ENCODE results near the gene ACOXL. TPM values are rescaled to one million over a fixed set of nuclear protein-coding genes. Genes with fewer than 3 reads are reported as not detected.

Gene ACOXL
- total RNA-seq, 2 experiments from 2014 or later = not detected

DNA sequence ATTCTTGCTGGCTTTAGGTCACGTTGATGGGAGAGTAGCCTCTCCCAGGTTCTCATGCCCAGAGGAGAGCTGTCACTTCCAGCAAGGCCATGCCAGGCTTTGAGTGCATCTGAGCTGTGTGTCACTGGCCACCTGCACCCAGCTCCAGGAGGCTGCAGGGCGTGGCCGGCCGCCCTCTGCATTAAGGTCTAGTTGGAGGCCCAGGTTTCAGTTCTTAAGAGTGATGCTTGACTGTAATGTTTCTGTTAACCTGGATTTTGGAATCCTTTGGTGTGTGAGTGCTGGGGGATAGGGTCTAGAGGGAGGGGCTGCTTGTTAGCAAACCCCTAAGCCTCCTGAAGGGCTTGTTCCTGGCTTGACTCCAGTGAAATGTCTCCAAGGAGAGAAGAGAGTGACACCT lies 140.1 kb downstream of the ACOXL start:
- Mint-ChIP-seq H3K4me3 (no peak overlapping the region), H3K4me1 (ENCODE audit: low read depth) (peaks cover 13% of the 10 kb centered on the region), H3K27me3 (ENCODE audit: low read depth) (peaks cover 43% of the 10 kb centered on the region), H3K36me3 (ENCODE audit: low read depth) (no peaks in the 10 kb centered on the region), H3K9me3 (no peaks in the 10 kb centered on the region), H3K27ac (no peak overlapping the region)
- no peak for DNase-seq
- intact Hi-C loops (cut with micrococcal nuclease) = no loop called here
- CTCF ChIA-PET = interaction anchor here (1.2 kb wide), 1 partner anchor 61 kb away, joined by 5 read pairs; no protein-coding TSS in a partner anchor

DNA sequence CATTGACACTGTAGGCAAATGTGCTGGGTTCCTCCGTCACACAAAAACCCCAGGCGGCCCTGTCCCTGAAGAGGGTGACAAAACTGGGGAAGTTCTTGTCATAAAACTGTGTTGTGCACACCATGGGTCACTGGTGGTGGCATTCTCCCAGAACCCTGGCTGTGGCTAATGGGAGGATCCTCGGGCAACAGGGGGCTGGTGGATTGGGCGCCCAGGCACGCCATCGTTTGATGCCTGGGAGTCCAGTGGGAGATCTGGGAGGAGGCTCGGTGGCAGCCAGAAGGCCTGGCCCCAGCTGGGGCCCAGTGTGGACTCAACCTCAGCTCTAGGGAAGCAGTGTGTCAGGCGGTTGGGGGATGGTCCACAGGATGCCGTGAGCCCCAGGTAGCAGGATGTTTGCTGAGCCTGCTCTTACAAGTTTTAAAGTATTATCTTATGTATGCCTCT lies 140.7 kb downstream of the ACOXL start:
- CTCF ChIA-PET = no interaction called here
- peak; percentile 18 for DNase-seq
- Mint-ChIP-seq H3K27me3 (ENCODE audit: low read depth) (peaks cover 44% of the 10 kb centered on the region), H3K36me3 (ENCODE audit: low read depth) (peaks cover 2% of the 10 kb centered on the region), H3K27ac (no peak overlapping the region), H3K9me3 (peaks cover 1% of the 10 kb centered on the region), H3K4me1 (ENCODE audit: low read depth) (peaks cover 13% of the 10 kb centered on the region), H3K4me3 (no peak overlapping the region)
- intact Hi-C loops (cut with micrococcal nuclease) = no loop called here

DNA sequence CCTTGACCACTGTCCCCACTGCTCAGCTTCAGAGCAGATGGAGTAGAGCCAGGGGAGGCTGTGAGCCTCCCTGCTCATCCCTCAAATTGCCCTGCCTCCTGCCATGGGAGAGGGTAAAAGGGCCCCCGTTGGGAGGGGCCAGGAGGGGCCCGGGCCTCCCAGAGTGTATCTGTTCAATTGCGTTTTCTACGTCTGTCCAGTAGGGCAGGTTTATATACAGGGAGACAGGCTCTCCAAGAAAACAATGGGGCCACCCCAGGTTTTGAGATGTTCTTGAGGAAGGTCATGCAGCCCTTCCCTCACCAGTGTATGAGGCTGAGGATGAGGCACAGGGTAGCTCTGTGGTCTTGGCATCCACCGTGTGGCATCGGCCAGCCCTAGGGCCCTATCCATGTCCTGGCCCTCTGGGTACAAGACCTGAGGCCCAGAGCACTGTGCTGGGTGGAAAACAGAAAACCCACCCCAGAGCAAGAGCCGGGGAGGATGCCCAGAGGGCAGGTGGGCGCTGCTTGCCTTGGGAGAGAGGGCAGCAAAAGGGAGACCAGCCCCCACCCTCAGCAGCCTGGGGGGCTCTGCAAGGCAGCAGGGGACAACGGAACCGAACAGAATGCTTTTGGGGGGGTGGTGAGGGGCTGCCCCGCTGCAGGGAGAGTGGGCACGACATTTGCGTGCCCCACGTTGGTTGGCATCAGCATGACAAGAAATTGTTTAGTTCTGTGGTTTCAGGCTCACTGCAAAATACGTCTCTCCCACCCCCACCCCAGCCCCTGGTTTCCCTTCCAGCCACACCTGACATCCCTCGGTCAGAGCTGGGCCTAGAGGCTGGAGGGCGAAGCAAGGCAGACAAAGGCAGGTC lies 141.5 kb downstream of the ACOXL start:
- intact Hi-C loops (cut with micrococcal nuclease) = no loop called here

DNA sequence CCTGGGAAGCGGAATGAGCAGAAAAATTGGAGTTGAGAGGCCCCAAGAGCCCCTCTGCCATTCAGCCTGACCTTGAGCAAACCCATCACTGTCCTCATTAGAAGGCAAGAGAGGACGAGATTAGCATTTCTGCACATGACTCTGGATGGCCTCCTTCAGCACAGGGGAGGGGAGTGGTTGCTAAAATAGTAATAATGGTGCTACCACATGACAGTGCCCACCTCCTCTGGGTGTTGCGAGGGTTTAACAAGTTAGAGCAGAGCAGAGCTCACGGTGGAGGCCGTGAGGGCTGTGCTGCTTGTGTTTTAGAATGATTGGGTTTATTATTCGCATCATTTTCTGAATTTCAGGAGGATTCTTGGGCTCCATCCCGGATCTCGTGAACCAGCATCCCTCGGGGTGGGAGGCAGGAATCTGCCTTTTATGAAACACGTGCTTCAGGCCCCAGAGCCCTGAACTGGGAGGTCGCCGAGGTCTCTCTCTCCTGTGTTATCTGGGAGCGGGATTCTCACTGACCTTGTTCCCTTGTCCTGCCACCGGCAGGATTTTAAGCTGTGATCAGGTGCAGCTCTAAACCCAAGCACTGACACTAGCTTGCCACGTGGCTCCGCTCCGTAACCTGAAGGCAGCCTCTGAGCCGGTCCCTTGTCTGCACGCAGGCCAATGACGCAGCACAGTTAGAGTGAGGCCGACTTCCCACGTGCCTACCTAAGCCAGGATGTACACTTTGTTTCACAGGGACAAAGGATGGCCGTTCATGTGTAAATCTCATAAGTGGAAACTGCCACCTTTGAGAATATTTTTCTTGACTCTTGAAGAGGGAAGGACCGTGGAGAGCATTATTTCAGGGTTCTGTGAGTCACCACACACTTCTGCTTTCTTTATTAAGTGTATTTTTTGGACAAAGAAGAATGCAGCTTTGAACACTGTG lies 142.3 kb downstream of the ACOXL start:
- H3K9me3 Mint-ChIP-seq = peaks cover 3% of the 10 kb centered on the region

More for the DNA sequence above, 141.5 kb downstream of the ACOXL start:
- no peak for DNase-seq
- CTCF ChIA-PET = no interaction called here
- Mint-ChIP-seq H3K4me1 (ENCODE audit: low read depth) (peaks cover 13% of the 10 kb centered on the region), H3K27me3 (ENCODE audit: low read depth) (peaks cover 40% of the 10 kb centered on the region), H3K9me3 (peaks cover 3% of the 10 kb centered on the region), H3K27ac (no peak overlapping the region), H3K36me3 (ENCODE audit: low read depth) (peaks cover 4% of the 10 kb centered on the region), H3K4me3 (no peak overlapping the region)

GRCh38 chr2:110875384-110875725 lies 143.0 kb downstream of the ACOXL start:
- CTCF ChIA-PET = interaction anchor here (1.4 kb wide), 1 partner anchor 48 kb away, joined by 3 read pairs; no protein-coding TSS in a partner anchor
- Mint-ChIP-seq H3K4me1 (ENCODE audit: low read depth) (peaks cover 13% of the 10 kb centered on the region), H3K27me3 (ENCODE audit: low read depth) (peaks cover 32% of the 10 kb centered on the region), H3K9me3 (peaks cover 3% of the 10 kb centered on the region), H3K27ac (no peak overlapping the region), H3K36me3 (ENCODE audit: low read depth) (peaks cover 4% of the 10 kb centered on the region), H3K4me3 (no peak overlapping the region)
- intact Hi-C loops (cut with micrococcal nuclease) = no loop called here
- DNase-seq = no peak

More for the DNA sequence above, 142.3 kb downstream of the ACOXL start:
- peaks cover 4% of the 10 kb centered on the region for H3K36me3 Mint-ChIP-seq (ENCODE audit: low read depth)
- intact Hi-C loops (cut with micrococcal nuclease) = no loop called here
- H3K27ac Mint-ChIP-seq = no peak overlapping the region
- DNase-seq = no peak
- peaks cover 13% of the 10 kb centered on the region for H3K4me1 Mint-ChIP-seq (ENCODE audit: low read depth)
- CTCF ChIA-PET = interaction anchor here (1.4 kb wide), 1 partner anchor 48 kb away, joined by 3 read pairs; no protein-coding TSS in a partner anchor
- H3K4me3 Mint-ChIP-seq = no peak overlapping the region
- H3K27me3 Mint-ChIP-seq (ENCODE audit: low read depth) = peaks cover 33% of the 10 kb centered on the region

DNA sequence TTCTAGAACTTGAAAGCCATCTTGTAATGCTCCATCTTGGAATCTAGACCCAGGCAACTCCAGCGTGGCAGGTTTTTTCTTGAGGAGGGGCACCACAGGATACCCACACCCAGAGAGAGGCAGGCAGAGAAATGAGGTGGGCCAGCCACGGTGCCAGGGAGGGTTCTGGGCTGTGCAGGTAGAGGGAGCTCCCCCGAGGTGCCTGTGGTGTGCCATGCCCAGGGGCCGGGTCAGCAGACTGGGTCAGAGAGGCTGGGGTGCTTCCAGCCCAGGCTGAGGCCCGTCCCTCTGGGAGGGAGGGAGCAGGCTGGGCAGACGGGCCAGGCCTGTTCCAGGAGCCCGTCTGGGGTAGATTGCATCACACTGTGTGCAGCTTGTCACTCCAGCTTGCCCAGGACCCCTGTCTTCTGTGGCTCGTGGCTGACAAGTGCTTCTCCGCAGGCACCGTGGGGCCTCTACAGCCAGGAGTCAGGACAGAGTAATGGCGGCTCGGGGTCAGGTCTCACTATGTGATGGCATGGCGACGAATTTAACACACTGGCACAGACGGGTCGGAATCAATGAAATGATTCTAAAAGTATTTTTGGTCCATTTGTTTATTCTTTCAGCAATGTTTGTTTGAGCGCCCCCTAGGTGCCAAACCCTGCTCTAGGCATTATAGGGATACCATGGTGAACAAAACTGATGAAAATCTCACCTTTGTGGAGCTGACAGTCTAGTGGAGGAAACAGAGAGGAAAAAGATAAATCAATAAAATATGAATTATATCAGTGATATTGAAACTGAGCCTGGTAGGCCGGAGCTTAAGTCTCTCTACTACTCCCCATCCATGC lies 144.0 kb downstream of the ACOXL start:
- H3K27ac Mint-ChIP-seq = no peak overlapping the region
- peak; percentile 48 for DNase-seq
- H3K4me1 Mint-ChIP-seq (ENCODE audit: low read depth) = peaks cover 13% of the 10 kb centered on the region
- peaks cover 3% of the 10 kb centered on the region for H3K9me3 Mint-ChIP-seq
- intact Hi-C loops (cut with micrococcal nuclease) = no loop called here
- CTCF ChIA-PET = interaction anchor here (0.6 to 1.4 kb wide), 3 partner anchors 18 to 63 kb away, joined by 3 read pairs; no protein-coding TSS in a partner anchor
- H3K36me3 Mint-ChIP-seq (ENCODE audit: low read depth) = peaks cover 4% of the 10 kb centered on the region
- H3K27me3 Mint-ChIP-seq (ENCODE audit: low read depth) = peaks cover 28% of the 10 kb centered on the region
- no peak overlapping the region for H3K4me3 Mint-ChIP-seq

DNA sequence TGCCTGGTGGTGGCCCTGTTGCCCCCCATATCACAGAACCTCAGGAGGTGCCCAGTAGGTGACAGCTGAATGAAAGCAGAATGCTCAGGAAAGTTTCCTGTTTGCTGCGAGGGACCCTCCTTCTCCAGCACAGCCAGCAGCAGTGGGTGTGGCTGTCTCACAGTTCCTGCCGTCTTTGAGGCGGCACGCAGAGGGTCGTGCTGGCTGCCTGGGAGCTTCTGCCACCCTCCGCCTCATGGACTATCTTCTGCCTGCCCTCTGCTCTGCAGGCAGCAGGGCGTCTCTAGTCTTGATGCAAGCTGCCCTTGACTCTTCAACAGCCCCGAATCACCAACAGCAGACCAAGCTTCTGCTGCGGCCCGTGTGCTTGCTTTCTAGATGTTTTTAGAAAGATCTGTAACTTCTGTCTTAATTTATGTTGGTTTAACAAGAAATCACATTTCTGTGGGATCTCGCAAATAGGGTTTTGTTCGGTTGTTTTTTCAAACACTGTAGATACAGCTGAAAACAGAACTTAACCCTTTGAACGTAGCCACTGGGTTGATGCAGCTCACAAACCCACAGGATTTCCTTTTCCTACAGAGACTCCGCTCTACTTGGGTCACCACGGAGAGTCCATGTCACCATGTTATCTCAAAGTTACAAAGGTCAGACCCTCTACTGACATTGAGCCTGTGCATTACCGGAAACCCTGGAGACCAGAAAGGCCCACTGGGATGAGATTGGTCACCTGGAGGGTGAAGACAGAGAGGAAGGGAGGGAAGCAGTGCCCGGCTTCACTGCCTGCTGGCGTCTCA lies 144.9 kb downstream of the ACOXL start:
- peaks cover 32% of the 10 kb centered on the region for H3K27me3 Mint-ChIP-seq (ENCODE audit: low read depth)
- peaks cover 10% of the 10 kb centered on the region for H3K4me1 Mint-ChIP-seq (ENCODE audit: low read depth)
- DNase-seq = no peak
- no peak overlapping the region for H3K4me3 Mint-ChIP-seq
- H3K36me3 Mint-ChIP-seq (ENCODE audit: low read depth) = peaks cover 4% of the 10 kb centered on the region
- H3K27ac Mint-ChIP-seq = no peak overlapping the region
- intact Hi-C loops (cut with micrococcal nuclease) = no loop called here
- CTCF ChIA-PET = interaction anchor here (0.6 to 0.9 kb wide), 2 partner anchors 19 to 64 kb away, joined by 3 read pairs; no protein-coding TSS in a partner anchor
- H3K9me3 Mint-ChIP-seq = peaks cover 3% of the 10 kb centered on the region

GRCh38 chr2:110878150-110878549 lies 145.8 kb downstream of the ACOXL start:
- DNase-seq = no peak
- Mint-ChIP-seq H3K36me3 (ENCODE audit: low read depth) (peaks cover 4% of the 10 kb centered on the region), H3K27me3 (ENCODE audit: low read depth) (peaks cover 28% of the 10 kb centered on the region), H3K4me1 (ENCODE audit: low read depth) (peaks cover 8% of the 10 kb centered on the region), H3K4me3 (no peak overlapping the region), H3K27ac (no peak overlapping the region), H3K9me3 (peaks cover 3% of the 10 kb centered on the region)
- intact Hi-C loops (cut with micrococcal nuclease) = no loop called here
- CTCF ChIA-PET = interaction anchor here (1.1 kb wide), 1 partner anchor 25 kb away, joined by 4 read pairs; no protein-coding TSS in a partner anchor

DNA sequence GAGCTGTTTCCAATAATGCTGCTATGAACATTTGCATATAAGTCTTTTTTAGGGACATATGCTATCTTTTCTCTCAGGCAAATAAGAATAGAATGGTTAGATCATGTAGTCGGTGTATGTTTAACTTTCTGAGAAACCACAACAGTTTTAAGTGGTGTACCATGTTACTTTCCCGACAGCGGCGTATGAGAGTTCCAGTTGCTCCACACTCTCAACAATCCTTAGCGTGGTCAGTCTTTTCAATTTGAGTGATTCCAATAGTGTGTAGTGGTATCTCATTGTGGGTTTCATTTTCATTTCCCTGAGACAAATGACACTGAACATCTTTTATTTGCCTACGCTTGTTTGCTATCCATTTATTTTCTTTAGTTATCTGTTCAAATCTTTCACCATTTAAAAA lies 149.5 kb downstream of the ACOXL start:
- CTCF ChIA-PET = no interaction called here
- DNase-seq = no peak
- peaks cover 3% of the 10 kb centered on the region for H3K9me3 Mint-ChIP-seq
- peaks cover 25% of the 10 kb centered on the region for H3K27me3 Mint-ChIP-seq (ENCODE audit: low read depth)
- no peak overlapping the region for H3K27ac Mint-ChIP-seq
- H3K4me1 Mint-ChIP-seq (ENCODE audit: low read depth) = peaks cover 4% of the 10 kb centered on the region
- peaks cover 4% of the 10 kb centered on the region for H3K36me3 Mint-ChIP-seq (ENCODE audit: low read depth)
- intact Hi-C loops (cut with micrococcal nuclease) = no loop called here
- no peak overlapping the region for H3K4me3 Mint-ChIP-seq

DNA sequence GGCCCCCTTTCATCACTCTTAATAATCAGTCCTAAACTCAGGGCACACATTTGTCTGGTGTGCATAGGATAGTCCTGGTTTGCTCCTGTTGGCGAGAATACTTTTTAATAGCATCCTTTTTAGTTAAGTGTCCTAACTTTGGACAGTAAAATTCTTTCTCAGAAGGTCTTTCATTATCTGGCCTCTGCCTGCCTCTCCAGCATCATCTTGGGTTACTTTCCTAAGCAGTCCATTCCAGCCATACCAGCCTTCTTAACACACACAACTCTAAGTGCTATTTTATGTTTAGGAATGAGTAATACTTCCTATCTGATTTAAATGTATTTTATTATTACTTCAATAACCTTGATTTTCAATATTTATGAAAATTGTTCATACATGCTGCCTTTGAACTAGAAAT lies 151.0 kb downstream of the ACOXL start:
- Mint-ChIP-seq H3K9me3 (no peaks in the 10 kb centered on the region), H3K36me3 (ENCODE audit: low read depth) (no peaks in the 10 kb centered on the region), H3K4me1 (ENCODE audit: low read depth) (no peaks in the 10 kb centered on the region), H3K27me3 (ENCODE audit: low read depth) (peaks cover 14% of the 10 kb centered on the region), H3K4me3 (no peak overlapping the region), H3K27ac (no peak overlapping the region)
- intact Hi-C loops (cut with micrococcal nuclease) = no loop called here
- no peak for DNase-seq
- CTCF ChIA-PET = no interaction called here

DNA sequence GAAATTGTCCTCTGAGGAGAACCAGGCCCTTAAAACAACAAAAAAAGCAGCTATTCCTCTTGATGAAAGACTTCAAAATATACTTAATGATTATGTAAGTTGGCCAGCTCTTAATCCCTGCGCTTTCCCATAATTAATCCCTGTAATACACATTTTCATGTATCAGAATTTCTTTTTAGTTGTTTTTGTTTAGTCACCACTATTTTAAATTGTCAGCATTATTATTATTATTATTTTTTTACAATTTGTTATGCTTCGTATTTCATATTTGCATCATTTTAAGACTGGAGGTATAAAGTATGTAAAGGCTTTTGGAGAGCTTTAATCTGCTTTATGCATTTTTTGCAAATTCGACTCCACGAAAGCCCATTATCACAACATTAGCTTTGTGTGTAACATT lies 152.9 kb downstream of the ACOXL start:
- H3K4me3 Mint-ChIP-seq = no peak overlapping the region
- no peak overlapping the region for H3K27ac Mint-ChIP-seq
- no peak for DNase-seq
- no peaks in the 10 kb centered on the region for H3K36me3 Mint-ChIP-seq (ENCODE audit: low read depth)
- CTCF ChIA-PET = interaction anchor here (1.5 kb wide), 1 partner anchor 32 kb away, joined by 3 read pairs; no protein-coding TSS in a partner anchor
- no peaks in the 10 kb centered on the region for H3K4me1 Mint-ChIP-seq (ENCODE audit: low read depth)
- peaks cover 18% of the 10 kb centered on the region for H3K27me3 Mint-ChIP-seq (ENCODE audit: low read depth)
- no peaks in the 10 kb centered on the region for H3K9me3 Mint-ChIP-seq
- intact Hi-C loops (cut with micrococcal nuclease) = no loop called here
